NCI-H345 treated with DMSO at 0.1 percent for 48 hours (cell line): Measurements from ENCODE around the gene CFAP298.
A peak's percentile ranks its signal among the peaks of the same experiment; 100 is the strongest.
"Not testable (repeated sequence)": the region's sequence is repeated elsewhere in the genome, so short reads cannot be mapped to it uniquely, and the experiment has no call there.

ENCODE experiments used
- DNase-seq: peaks from one replicate; lab custom pipeline; 2025; ENCODE audit not compliant: unreplicated experiment; lab: John Stamatoyannopoulos, UW

The CFAP298 gene

GRCh38 chr21:32569261-32570230, 42.6 kb downstream of the CFAP298 start:
- DNase-seq = peak; percentile 87

GRCh38 chr21:32567626-32568025, 44.6 kb downstream of the CFAP298 start:
- DNase-seq = no peak

DNA sequence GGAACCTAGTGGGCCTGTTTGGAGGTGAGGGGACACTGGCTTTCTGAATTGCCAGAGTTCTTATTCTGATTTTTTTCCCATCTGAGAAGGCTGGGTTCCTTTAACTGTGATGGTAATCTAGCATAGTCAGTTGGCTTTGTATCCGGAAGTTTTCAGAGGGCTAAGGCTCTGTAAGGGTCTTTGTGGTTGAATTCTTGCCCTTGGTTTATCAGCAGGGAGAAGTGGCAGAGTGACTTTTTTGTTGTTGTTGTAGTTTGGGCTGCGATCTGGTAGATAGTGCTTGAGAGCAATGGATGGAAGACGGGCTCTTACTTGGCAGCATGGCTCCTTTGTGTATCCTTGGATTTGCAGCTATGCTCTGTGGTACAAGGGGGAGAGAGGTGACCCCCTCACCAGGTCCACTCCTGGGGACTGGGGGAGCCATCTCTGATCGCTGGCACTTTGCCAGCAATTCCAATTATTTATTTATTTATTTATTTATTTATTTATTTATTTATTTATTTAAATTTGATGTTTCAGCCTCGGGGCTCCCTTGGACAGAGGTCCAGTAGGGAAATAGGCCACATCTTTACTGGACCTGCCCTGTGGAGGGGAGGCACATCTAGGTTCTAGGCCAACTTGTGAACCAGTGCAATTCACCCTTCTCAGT, 45.3 kb downstream of the CFAP298 start:
- no peak for DNase-seq

GRCh38 chr21:32565856-32566465, 46.2 kb downstream of the CFAP298 start:
- no peak for DNase-seq

DNA sequence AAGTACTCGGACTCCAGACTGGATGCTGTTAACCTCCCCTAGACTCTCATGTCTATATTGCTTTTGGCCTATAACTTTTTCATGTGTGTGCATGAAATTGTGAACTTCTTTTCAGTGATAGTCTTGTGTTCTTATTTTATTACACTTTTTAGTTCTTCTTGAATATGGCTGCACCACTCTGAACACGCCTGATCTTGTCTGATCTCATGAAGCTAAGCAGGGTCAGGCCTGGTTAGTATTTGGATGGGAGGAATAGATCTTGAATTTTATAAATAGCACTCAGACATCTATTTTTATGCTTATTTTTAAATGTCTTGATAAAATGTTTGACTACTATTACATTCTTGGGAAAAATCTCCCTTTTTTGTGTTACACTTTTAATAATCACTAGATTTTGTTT, 49.3 kb downstream of the CFAP298 start:
- DNase-seq = no peak

DNA sequence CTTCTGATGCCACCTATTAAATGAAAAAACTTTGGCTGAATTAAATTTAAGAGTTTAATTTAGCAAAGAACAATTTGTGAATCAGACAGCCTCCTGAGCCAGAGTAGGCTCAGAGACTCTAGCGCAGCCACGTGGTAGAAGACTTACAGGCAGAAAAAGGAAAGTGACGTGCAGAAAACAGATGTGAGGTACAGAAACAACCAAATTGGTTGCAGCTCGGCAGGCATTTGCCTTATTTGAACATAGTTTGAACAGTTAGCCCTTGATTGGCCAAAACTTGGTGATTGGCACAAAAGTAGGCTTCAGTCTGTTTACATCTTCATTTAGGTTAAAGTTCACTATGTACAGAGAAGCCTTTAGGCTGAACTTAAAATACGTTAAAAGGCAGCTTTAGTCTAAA, 49.8 kb downstream of the CFAP298 start:
- no peak for DNase-seq

DNA sequence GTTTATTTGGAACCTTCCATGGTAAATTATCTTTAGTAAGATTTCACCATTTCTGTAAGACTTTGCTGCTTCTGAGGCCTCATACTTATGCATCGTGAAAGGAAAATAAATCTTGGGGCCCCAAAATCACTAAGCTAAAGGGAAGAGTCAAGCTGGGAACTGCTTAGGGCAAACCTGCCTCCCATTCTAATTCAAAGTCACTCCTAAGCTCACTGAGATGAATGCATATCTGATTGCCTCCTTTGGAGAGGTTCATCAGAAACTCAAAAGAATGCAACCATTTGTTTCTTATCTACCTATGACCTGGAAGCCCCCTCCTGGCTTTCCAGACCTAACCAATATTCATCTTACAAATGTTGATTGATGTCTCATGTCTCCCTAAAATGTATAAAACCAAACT, 50.7 kb downstream of the CFAP298 start:
- not testable (repeated sequence) for DNase-seq

DNA sequence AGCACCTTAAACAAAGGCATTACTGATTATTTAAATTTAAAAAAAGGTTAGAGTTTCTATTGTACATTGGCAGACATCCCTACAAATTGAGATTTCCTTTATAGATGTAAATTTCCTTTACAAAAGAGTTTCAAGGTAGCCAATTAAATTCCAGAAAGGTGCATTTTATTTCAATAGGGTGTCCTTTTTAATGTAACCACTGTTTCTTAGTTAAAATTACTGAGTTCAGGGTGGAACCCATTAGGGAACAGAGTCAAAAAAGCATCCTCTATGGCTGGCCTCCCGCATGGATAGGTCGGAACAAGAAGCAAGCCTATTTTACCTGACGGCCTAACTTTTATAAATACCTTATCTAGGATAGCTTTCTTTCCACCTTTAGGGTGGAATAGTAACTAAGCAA, 51.3 kb downstream of the CFAP298 start:
- DNase-seq = no peak

DNA sequence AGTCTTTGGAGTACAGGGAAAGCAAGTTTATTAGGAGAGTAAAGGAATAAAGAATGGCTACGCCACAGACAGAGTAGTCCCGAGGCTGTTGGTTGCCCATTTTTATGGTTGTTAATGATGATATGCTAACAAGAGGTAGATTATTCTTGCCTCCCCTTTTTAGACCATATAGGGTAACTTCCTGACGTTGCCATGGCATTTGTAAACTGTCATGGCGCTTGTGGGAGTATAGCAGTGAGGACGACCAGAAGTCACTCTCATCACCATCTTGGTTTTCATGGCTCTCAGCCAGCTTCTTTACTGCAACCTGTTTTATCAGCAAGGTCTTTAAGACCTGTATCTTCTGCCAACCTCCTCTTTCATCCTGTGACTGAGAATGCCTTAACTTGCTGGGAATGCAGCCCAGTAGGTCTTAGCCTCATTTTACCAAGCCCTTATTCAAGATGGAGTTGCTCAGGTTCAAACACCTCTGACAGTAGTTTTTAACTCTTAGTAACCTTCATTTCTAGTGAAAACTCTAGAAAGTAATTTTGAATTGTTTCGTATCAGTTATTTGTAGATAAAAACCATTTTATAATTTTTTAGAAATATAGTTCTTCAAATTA, 53.1 kb downstream of the CFAP298 start:
- DNase-seq = no peak

DNA sequence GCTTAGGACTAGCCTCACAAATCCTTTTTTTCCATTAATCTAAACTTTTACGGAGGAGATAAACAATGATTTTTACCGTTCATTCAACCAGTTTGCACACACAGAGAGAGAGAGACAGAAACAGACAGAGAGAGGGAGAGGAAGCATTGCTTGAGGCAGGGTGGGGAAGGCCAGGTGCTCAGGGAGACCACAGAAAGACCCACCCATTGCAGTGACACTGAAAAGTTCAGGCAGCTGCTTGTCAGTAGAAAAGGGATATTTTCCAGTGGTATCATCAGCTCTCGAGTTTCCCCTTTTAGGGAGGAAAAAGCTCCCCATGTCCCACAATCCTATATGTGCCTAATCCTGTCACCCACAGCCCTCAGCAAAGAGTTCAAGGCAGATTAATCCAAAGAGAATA, 54.1 kb downstream of the CFAP298 start:
- no peak for DNase-seq

GRCh38 chr21:32554832-32555638, 57.1 kb downstream of the CFAP298 start:
- DNase-seq = no peak

GRCh38 chr21:32549886-32550285, 62.3 kb downstream of the CFAP298 start:
- DNase-seq = no peak

DNA sequence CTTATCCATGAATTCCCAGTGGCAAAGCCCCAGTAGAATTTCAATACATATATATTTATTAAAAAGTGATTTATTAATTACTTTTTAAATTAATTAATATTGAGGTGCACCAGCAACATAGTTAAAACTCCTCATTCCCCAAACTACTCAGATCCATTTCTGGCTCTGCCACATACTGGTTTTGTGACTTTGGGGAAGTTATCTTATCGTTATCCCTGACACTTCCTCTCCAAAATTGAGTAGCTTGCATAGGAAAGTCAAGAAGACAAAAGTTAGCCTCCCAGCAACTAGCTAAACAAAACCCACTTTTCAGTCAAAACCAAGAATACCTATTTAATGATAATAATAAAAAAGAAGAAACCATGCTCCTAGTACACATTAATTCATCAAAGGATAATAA, 62.7 kb downstream of the CFAP298 start:
- no peak for DNase-seq
